ENCODE results near the gene ZDHHC24.

ZDHHC24 gene

DNA sequence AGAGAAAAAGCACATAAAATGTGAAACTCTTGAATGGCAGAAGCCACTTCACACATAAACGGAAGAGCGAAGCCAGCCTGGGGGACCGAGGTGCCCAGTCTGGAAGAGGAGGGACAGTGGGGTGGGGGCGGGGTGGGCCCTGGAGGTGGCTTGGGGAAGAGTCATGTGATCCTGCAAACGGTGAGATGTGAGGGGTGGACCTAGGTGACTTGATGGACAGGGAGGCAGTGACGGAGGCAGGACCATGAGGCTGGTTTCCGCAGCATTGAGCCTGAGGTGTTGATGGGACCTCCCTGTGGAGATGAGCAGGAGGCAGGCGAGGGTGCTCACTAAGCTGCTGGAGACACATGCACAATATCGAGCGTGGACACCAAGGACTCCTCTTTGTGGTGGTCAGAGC, 16.8 kb downstream of the ZDHHC24 start:
- Histone ChIP-seq H3K4me1 (ENCODE audit: insufficient read depth, low read length, severe bottlenecking) (no peaks in the 10 kb centered on the region), H3F3A (ENCODE audit: insufficient read depth, low read length) (no peaks in the 10 kb centered on the region), H4K20me1 (ENCODE audit: insufficient read depth, low read length) (no peaks in the 10 kb centered on the region), H3K4me2 (ENCODE audit: low read length) (no peak overlapping the region), H3K27me3 (ENCODE audit: insufficient read depth, low read length) (no peaks in the 10 kb centered on the region), H3K9me3 (ENCODE audit: low read length) (no peaks in the 10 kb centered on the region), H2AFZ (ENCODE audit: low read length) (no peak overlapping the region), H3K9ac (ENCODE audit: low read length) (no peak overlapping the region), H3K9me2 (ENCODE audit: low read depth, low read length) (no peaks in the 10 kb centered on the region), H3K79me2 (ENCODE audit: insufficient read depth, low read length) (no peaks in the 10 kb centered on the region), H3K4me3 (ENCODE audit: low read depth, low read length, poor library complexity, severe bottlenecking) (no peak overlapping the region), H3K27ac (ENCODE audit: low read depth, low read length, poor library complexity, severe bottlenecking) (no peak overlapping the region), H3K36me3 (ENCODE audit: insufficient read depth, low read length) (no peaks in the 10 kb centered on the region)
- TF ChIP-seq EZH2 (IDR thresholded peaks at IDR 0.05; ENCODE audit: borderline replicate concordance, low read length): no peak
- TF ChIP-seq CTCF (IDR thresholded peaks at IDR 0.05; ENCODE audit: low read length): no peak

- H3K27me3 ChIP-seq (ENCODE audit: insufficient read depth, low read length): no peaks in the 10 kb centered on the region
- H3K4me2 ChIP-seq (ENCODE audit: low read length): no peak overlapping the region
- H3K27ac ChIP-seq (ENCODE audit: low read depth, low read length, poor library complexity, severe bottlenecking): no peak overlapping the region
- H3F3A ChIP-seq (ENCODE audit: insufficient read depth, low read length): no peaks in the 10 kb centered on the region
- no peaks in the 10 kb centered on the region for H3K9me2 ChIP-seq (ENCODE audit: low read depth, low read length)
- H3K36me3 ChIP-seq (ENCODE audit: insufficient read depth, low read length): peaks cover 26% of the 10 kb centered on the region
- no peaks in the 10 kb centered on the region for H3K9me3 ChIP-seq (ENCODE audit: low read length)
- TF ChIP-seq EZH2 (IDR thresholded peaks at IDR 0.05; ENCODE audit: borderline replicate concordance, low read length) (no peak), CTCF (IDR thresholded peaks at IDR 0.05; ENCODE audit: low read length) (no peak)
- H4K20me1 ChIP-seq (ENCODE audit: insufficient read depth, low read length): no peaks in the 10 kb centered on the region
- no peak overlapping the region for H3K9ac ChIP-seq (ENCODE audit: low read length)
- no peak overlapping the region for H3K4me3 ChIP-seq (ENCODE audit: low read depth, low read length, poor library complexity, severe bottlenecking)
- no peak overlapping the region for H2AFZ ChIP-seq (ENCODE audit: low read length)
- no peaks in the 10 kb centered on the region for H3K4me1 ChIP-seq (ENCODE audit: insufficient read depth, low read length, severe bottlenecking)
- no peaks in the 10 kb centered on the region for H3K79me2 ChIP-seq (ENCODE audit: insufficient read depth, low read length)
Measured at GRCh38 chr11:66524304-66525040, 21.4 kb downstream of the ZDHHC24 start.

GRCh38 chr11:66523611-66524010, 22.2 kb downstream of the ZDHHC24 start:
- H3K79me2 ChIP-seq (ENCODE audit: insufficient read depth, low read length): no peaks in the 10 kb centered on the region
- H3F3A ChIP-seq (ENCODE audit: insufficient read depth, low read length): no peaks in the 10 kb centered on the region
- H3K27ac ChIP-seq (ENCODE audit: low read depth, low read length, poor library complexity, severe bottlenecking): no peak overlapping the region
- TF ChIP-seq CTCF (IDR thresholded peaks at IDR 0.05; ENCODE audit: low read length): no peak
- no peak for TF ChIP-seq EZH2 (IDR thresholded peaks at IDR 0.05; ENCODE audit: borderline replicate concordance, low read length)
- no peaks in the 10 kb centered on the region for H3K9me2 ChIP-seq (ENCODE audit: low read depth, low read length)
- no peaks in the 10 kb centered on the region for H3K27me3 ChIP-seq (ENCODE audit: insufficient read depth, low read length)
- no peak overlapping the region for H3K4me3 ChIP-seq (ENCODE audit: low read depth, low read length, poor library complexity, severe bottlenecking)
- no peak overlapping the region for H2AFZ ChIP-seq (ENCODE audit: low read length)
- H4K20me1 ChIP-seq (ENCODE audit: insufficient read depth, low read length): no peaks in the 10 kb centered on the region
- no peaks in the 10 kb centered on the region for H3K9me3 ChIP-seq (ENCODE audit: low read length)
- no peak overlapping the region for H3K9ac ChIP-seq (ENCODE audit: low read length)
- H3K36me3 ChIP-seq (ENCODE audit: insufficient read depth, low read length): peaks cover 29% of the 10 kb centered on the region
- H3K4me2 ChIP-seq (ENCODE audit: low read length): no peak overlapping the region
- no peaks in the 10 kb centered on the region for H3K4me1 ChIP-seq (ENCODE audit: insufficient read depth, low read length, severe bottlenecking)
